Smooth muscle cell (in vitro differentiated cells): Measurements from ENCODE around the gene ATP2A3. TPM values are rescaled to one million over a fixed set of nuclear protein-coding genes. Genes with fewer than 3 reads are reported as not detected.
"Not testable (repeated sequence)": the region's sequence is repeated elsewhere in the genome, so short reads cannot be mapped to it uniquely, and the experiment has no call there.

Experiments
- DNase-seq: peaks from one replicate; lab custom pipeline; 2025; ENCODE audit not compliant: unreplicated experiment; lab: John Stamatoyannopoulos, UW
- H2AFZ ChIP-seq: fragments of 200-600 bp; sonication (generic); 2 replicates; pipeline ENCODE4 v1.6.0; 2016; ENCODE audit warnings: antibody characterized with exemption, low read depth, mild to moderate bottlenecking
- H3F3A ChIP-seq: fragments of 200-600 bp; sonication (generic); 2 replicates; pipeline ENCODE4 v1.6.0; 2017; ENCODE audit warnings: antibody characterized with exemption, low read depth
- H3K27ac ChIP-seq: fragments of 200-600 bp; sonication (generic); 2 replicates; pipeline ENCODE4 v1.5.1; 2016; ENCODE audit warnings: low read depth, mild to moderate bottlenecking
- H3K27me3 ChIP-seq: fragments of 200-600 bp; sonication (generic); 2 replicates; pipeline ENCODE4 v1.6.1; 2016; ENCODE audit warnings: low read depth, mild to moderate bottlenecking
- H3K36me3 ChIP-seq: fragments of 200-600 bp; sonication (generic); 2 replicates; pipeline ENCODE4 v1.5.1; 2016; ENCODE audit warnings: low read depth
- H3K4me1 ChIP-seq: fragments of 200-600 bp; sonication (generic); 2 replicates; pipeline ENCODE4 v1.5.1; 2016; ENCODE audit warnings: low read depth
- H3K4me2 ChIP-seq: fragments of 200-600 bp; sonication (generic); 2 replicates; pipeline ENCODE4 v1.6.0; 2016; ENCODE audit warnings: mild to moderate bottlenecking
- H3K4me3 ChIP-seq: fragments of 200-600 bp; sonication (generic); 2 replicates; pipeline ENCODE4 v1.5.1; 2016; ENCODE audit warnings: mild to moderate bottlenecking
- H3K79me2 ChIP-seq: fragments of 200-600 bp; sonication (generic); 2 replicates; pipeline ENCODE4 v1.6.0; 2016; ENCODE audit warnings: low read depth, mild to moderate bottlenecking
- H3K9ac ChIP-seq: fragments of 200-600 bp; sonication (generic); 2 replicates; pipeline ENCODE4 v1.6.0; 2016; ENCODE audit warnings: low read depth
- H3K9me3 ChIP-seq: fragments of 200-600 bp; sonication (generic); replicated peaks from 2 replicates; pipeline ENCODE4 v1.5.1; 2016; ENCODE audit warnings: low read depth
- H4K20me1 ChIP-seq: fragments of 200-600 bp; sonication (generic); 2 replicates; pipeline ENCODE4 v1.6.0; 2016; ENCODE audit warnings: low read depth
- whole genome bisulfite sequencing: methylation state at CpG from one replicate; pipeline ENCODE4 v1.1.7; 2016; ENCODE audit warnings: low lambda C conversion rate; 5-methylcytosine and 5-hydroxymethylcytosine counted together
- polyA plus RNA-seq: library from polyadenylated mRNA; unstranded; fragments of >200 nt; fragmentation: Nextera tagmentation; extraction: Ambion mirVana; gene quantifications from 2 replicates; pipeline ENCODE4 v1.2.1, GENCODE V29; 2016
- total RNA-seq: library from RNA; depleted of rRNA; stranded (reverse); fragments of >200 nt; gene quantifications from 2 replicates; pipeline ENCODE4 v1.2.3, GENCODE V29; 2014
- TF ChIP-seq, protein P1 (sequence below): fragments of 200-600 bp; sonication (generic); IDR thresholded peaks from 2 replicates; pipeline ENCODE4 v1.5.1; 2017; ENCODE audit warnings: borderline replicate concordance, mild to moderate bottlenecking, antibody characterized with exemption; ENCODE audit not compliant: insufficient read depth, poor library complexity, severe bottlenecking

The ATP2A3 gene
- total and polyA plus RNA-seq, 2 experiments from 2014 or later, result 4.2 to 7.8 TPM

GRCh38 chr17:3993493-3994220 is 29.4 kb upstream of the ATP2A3 start:
- Histone ChIP-seq H3K9me3 (no peaks in the 10 kb centered on the region), H2AFZ (no peak overlapping the region), H3K4me1 (no peaks in the 10 kb centered on the region), H3K4me3 (no peak overlapping the region), H3K9ac (no peak overlapping the region), H4K20me1 (no peaks in the 10 kb centered on the region), H3K27me3 (no peaks in the 10 kb centered on the region), H3K27ac (peak overlapping the region; percentile 63), H3F3A (no peaks in the 10 kb centered on the region), H3K36me3 (no peaks in the 10 kb centered on the region), H3K79me2 (no peaks in the 10 kb centered on the region), H3K4me2 (no peak overlapping the region)
- no peak for DNase-seq
- TF ChIP-seq, protein P1, sequence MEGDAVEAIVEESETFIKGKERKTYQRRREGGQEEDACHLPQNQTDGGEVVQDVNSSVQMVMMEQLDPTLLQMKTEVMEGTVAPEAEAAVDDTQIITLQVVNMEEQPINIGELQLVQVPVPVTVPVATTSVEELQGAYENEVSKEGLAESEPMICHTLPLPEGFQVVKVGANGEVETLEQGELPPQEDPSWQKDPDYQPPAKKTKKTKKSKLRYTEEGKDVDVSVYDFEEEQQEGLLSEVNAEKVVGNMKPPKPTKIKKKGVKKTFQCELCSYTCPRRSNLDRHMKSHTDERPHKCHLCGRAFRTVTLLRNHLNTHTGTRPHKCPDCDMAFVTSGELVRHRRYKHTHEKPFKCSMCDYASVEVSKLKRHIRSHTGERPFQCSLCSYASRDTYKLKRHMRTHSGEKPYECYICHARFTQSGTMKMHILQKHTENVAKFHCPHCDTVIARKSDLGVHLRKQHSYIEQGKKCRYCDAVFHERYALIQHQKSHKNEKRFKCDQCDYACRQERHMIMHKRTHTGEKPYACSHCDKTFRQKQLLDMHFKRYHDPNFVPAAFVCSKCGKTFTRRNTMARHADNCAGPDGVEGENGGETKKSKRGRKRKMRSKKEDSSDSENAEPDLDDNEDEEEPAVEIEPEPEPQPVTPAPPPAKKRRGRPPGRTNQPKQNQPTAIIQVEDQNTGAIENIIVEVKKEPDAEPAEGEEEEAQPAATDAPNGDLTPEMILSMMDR, result no peak
- 61% methylated on average over 8 of the region's 8 CpGs for WGBS

- H3K9ac ChIP-seq, result no peak overlapping the region
- H3K79me2 ChIP-seq, result no peaks in the 10 kb centered on the region
- no peak overlapping the region for H2AFZ ChIP-seq
- H3K4me1 ChIP-seq, result no peaks in the 10 kb centered on the region
- no peaks in the 10 kb centered on the region for H3K27me3 ChIP-seq
- TF ChIP-seq, protein P1, result no peak
- 96% methylated on average over 5 of the region's 5 CpGs for WGBS
- no peaks in the 10 kb centered on the region for H3F3A ChIP-seq
- H3K9me3 ChIP-seq, result no peaks in the 10 kb centered on the region
- no peaks in the 10 kb centered on the region for H4K20me1 ChIP-seq
- no peak overlapping the region for H3K4me2 ChIP-seq
- H3K4me3 ChIP-seq, result no peak overlapping the region
- H3K36me3 ChIP-seq, result no peaks in the 10 kb centered on the region
- DNase-seq, result no peak
- no peak overlapping the region for H3K27ac ChIP-seq
Measured at GRCh38 chr17:3992370-3992769, 28.1 kb upstream of the ATP2A3 start.

- H4K20me1 ChIP-seq, H3K9me3 ChIP-seq, H3K4me1 ChIP-seq, H3K36me3 ChIP-seq, H3K4me2 ChIP-seq, H3F3A ChIP-seq, H3K4me3 ChIP-seq, H3K79me2 ChIP-seq, H3K9ac ChIP-seq, DNase-seq, H2AFZ ChIP-seq, H3K27me3 ChIP-seq, H3K27ac ChIP-seq: not testable (repeated sequence)
- WGBS, result 92% methylated on average over 3 of the region's 3 CpGs
Measured at GRCh38 chr17:3991699-3992098, 27.5 kb upstream of the ATP2A3 start.

GRCh38 chr17:3990386-3991127 is 26.3 kb upstream of the ATP2A3 start:
- Histone ChIP-seq H3F3A (no peaks in the 10 kb centered on the region), H3K9me3 (no peaks in the 10 kb centered on the region), H3K79me2 (no peaks in the 10 kb centered on the region), H2AFZ (no peak overlapping the region), H3K36me3 (no peaks in the 10 kb centered on the region), H3K4me3 (no peak overlapping the region), H3K4me2 (no peak overlapping the region), H3K9ac (no peak overlapping the region), H3K4me1 (no peaks in the 10 kb centered on the region), H3K27ac (no peak overlapping the region), H4K20me1 (no peaks in the 10 kb centered on the region), H3K27me3 (no peaks in the 10 kb centered on the region)
- no peak for DNase-seq
- TF ChIP-seq, protein P1, result no peak
- 86% methylated on average over 12 of the region's 12 CpGs for WGBS
